K562 (cell line): Measurements from ENCODE around the gene SLC4A5. TPM values are rescaled to one million over a fixed set of nuclear protein-coding genes. Genes with fewer than 3 reads are reported as not detected.
A peak's percentile ranks its signal among the peaks of the same experiment; 100 is the strongest.

ENCODE experiments used
- ATF1 ChIP-seq, 2 experiments: fragments of 450-650 bp in 1 of 2; IDR thresholded peaks; 2 replicates each; pipeline ENCODE4 v1.6.1; 2016; ENCODE audit warnings: missing compliant biosample characterization in 1 of 2, missing genetic modification characterization in 1 of 2
- CTBP1 ChIP-seq: fragments of 450-650 bp; IDR thresholded peaks from 2 replicates; pipeline ENCODE4 v1.6.1; 2016; ENCODE audit warnings: borderline replicate concordance
- GTF2E2 ChIP-seq: fragments of 200-800 bp; sonication (Bioruptor generic); IDR thresholded peaks from 2 replicates; pipeline ENCODE4 v1.6.1; 2016; ENCODE audit warnings: missing genetic modification characterization, missing compliant biosample characterization
- HNRNPUL1 ChIP-seq: fragments of 200-400 bp; formaldehyde crosslinking; IDR thresholded peaks from 2 replicates; pipeline ENCODE4 v1.6.1; 2017; ENCODE audit warnings: low read length
- IRF1 ChIP-seq: sonication (generic); formaldehyde crosslinking; IDR thresholded peaks from 2 replicates; pipeline ENCODE4 v1.8.0; 2022; ENCODE audit warnings: missing genetic modification reagents, mild to moderate bottlenecking, borderline replicate concordance
- KDM4B ChIP-seq, 2 experiments: fragments of 450-650 bp in 1 of 2; sonication (generic) in 1 of 2; IDR thresholded peaks; 2 replicates each; pipeline ENCODE4 v1.6.1; 2016 to 2017; ENCODE audit warnings: borderline replicate concordance in 2 of 2, antibody characterized with exemption in 1 of 2, low read depth in 1 of 2, mild to moderate bottlenecking in 1 of 2
- NEUROD1 ChIP-seq: fragments of 150-350 bp; IDR thresholded peaks from 2 replicates; pipeline ENCODE4 v1.6.1; 2014; ENCODE audit warnings: borderline replicate concordance, low read length, low read depth; ENCODE audit not compliant: partially characterized antibody
- PCBP1 ChIP-seq: fragments of 200-400 bp; formaldehyde crosslinking; IDR thresholded peaks from 2 replicates; pipeline ENCODE4 v1.6.1; 2018; ENCODE audit warnings: mild to moderate bottlenecking, low read depth, low read length; ENCODE audit not compliant: poor library complexity, severe bottlenecking
- RB1 ChIP-seq: fragments of 450-650 bp; IDR thresholded peaks from 2 replicates; pipeline ENCODE4 v1.6.1; 2017; ENCODE audit warnings: low read depth, mild to moderate bottlenecking
- SP1 ChIP-seq: sonication (generic); formaldehyde crosslinking; IDR thresholded peaks from 2 replicates; pipeline ENCODE4 v1.8.1; 2022; ENCODE audit warnings: mild to moderate bottlenecking, missing genetic modification reagents
- TAF15 ChIP-seq: fragments of 200-400 bp; formaldehyde crosslinking; IDR thresholded peaks from 2 replicates; pipeline ENCODE4 v1.6.1; 2017; ENCODE audit warnings: mild to moderate bottlenecking, low read depth, low read length, moderate library complexity
- TAF9B ChIP-seq: fragments of 450-650 bp; IDR thresholded peaks from 2 replicates; pipeline ENCODE4 v1.6.1; 2018; ENCODE audit warnings: mild to moderate bottlenecking; ENCODE audit not compliant: partially characterized antibody
- YY1 ChIP-seq, 3 experiments: IDR thresholded peaks; 2 replicates each; pipeline ENCODE4 v1.6.1; 2011; ENCODE audit warnings: low read length in 2 of 3, mild to moderate bottlenecking in 2 of 3, moderate library complexity in 2 of 3, borderline replicate concordance in 1 of 3, control low read depth in 1 of 3, low read depth in 1 of 3; ENCODE audit not compliant: insufficient read depth in 3 of 3, insufficient replicate concordance in 2 of 3, control insufficient read depth in 1 of 3, insufficient read length in 1 of 3; ENCODE audit errors: extremely low read depth in 1 of 3
- polyA plus RNA-seq, 8 experiments: library from polyadenylated mRNA; depleted of rRNA in 4 of 8; stranded (reverse) in 5 of 8; unstranded in 3 of 8; fragments of >200 nt; fragmentation: Nextera tagmentation in 2 of 8; fragmentation: Illumina TruSeq in 1 of 8; extraction: Ambion mirVana in 2 of 8; extraction: Trizol in 1 of 8; gene quantifications; 2 replicates each; pipeline versions ENCODE4 v1.2.1 to v1.2.3, GENCODE V29; 2011 to 2014; ENCODE audit warnings: inconsistent platforms in 1 of 8, missing spikeins in 1 of 8
- total RNA-seq, 7 experiments: library from RNA; depleted of rRNA in 6 of 7; stranded (reverse); fragments of >200 nt in 6 of 7; fragmentation: Illumina TruSeq in 2 of 7; extraction: Trizol in 2 of 7; gene quantifications; 2 replicates each; pipeline versions ENCODE4 v1.2.1 to v1.2.3, GENCODE V29; 2011 to 2021; ENCODE audit warnings: low replicate concordance in 1 of 7
- TF ChIP-seq, protein P1 (sequence below): fragments of 450-650 bp; IDR thresholded peaks from 2 replicates; pipeline ENCODE4 v1.6.1; 2018; ENCODE audit not compliant: partially characterized antibody
- TF ChIP-seq, protein P2 (sequence below): fragments of 200-800 bp; sonication (Bioruptor generic); IDR thresholded peaks from 2 replicates; pipeline ENCODE4 v1.6.1; 2017; ENCODE audit warnings: missing genetic modification characterization, missing compliant biosample characterization
- TF ChIP-seq, protein P3 (sequence below): fragments of 450-650 bp; formaldehyde crosslinking; IDR thresholded peaks from 2 replicates; pipeline ENCODE4 v1.4.0; 2022; ENCODE audit warnings: mild to moderate bottlenecking, moderate library complexity

Gene SLC4A5
- total and polyA plus RNA-seq, 9 of the 15 experiments (the other 6 are each of a cell fraction or from before 2014, with no cell fraction given), result 0.03 to 0.77 (median 0.14) TPM; not detected in 1

DNA sequence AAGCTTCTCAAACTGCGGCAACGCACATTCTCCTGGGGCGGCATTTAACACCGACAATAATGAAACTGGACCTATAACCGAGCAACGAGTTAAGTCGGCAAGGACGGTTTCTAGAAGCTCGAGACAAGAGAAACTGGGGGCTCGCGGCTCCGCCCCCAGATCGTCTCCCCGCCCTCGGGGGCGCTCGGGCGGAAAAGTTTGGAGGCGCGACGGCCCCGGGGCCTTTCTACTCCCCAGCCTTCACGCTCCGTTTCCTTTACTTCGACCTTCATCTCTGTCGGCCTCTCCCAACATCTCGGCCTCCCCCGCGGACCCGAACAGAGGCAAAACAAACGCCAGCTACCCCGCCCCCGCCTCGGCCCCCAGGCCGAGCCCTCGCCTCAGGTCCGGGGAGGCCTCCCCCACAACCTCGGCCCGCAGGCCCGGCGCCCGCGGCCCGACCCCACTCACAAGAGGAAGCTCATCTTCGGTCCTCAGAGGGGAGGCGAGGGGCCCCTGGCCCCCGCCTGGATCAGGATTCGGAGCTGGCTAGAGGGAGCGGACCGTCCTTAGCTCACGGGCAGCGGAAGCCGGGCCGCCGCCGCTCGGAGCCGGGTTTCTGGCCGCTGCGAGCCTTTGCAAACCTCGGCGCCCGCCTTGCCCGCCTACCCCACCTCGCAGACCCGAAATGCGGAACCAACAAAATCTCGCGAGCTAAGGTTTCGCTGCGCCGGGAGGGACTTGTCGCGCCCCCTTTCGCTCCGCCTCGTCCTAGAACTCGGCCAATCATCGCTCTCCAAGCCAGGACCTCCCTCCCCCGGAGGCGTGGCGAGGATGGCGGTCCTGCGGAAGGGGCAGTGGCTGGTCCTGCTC is 164.8 kb downstream of the SLC4A5 start, which contains the start of gene MOB1A (continued):
- TF ChIP-seq, protein P1, sequence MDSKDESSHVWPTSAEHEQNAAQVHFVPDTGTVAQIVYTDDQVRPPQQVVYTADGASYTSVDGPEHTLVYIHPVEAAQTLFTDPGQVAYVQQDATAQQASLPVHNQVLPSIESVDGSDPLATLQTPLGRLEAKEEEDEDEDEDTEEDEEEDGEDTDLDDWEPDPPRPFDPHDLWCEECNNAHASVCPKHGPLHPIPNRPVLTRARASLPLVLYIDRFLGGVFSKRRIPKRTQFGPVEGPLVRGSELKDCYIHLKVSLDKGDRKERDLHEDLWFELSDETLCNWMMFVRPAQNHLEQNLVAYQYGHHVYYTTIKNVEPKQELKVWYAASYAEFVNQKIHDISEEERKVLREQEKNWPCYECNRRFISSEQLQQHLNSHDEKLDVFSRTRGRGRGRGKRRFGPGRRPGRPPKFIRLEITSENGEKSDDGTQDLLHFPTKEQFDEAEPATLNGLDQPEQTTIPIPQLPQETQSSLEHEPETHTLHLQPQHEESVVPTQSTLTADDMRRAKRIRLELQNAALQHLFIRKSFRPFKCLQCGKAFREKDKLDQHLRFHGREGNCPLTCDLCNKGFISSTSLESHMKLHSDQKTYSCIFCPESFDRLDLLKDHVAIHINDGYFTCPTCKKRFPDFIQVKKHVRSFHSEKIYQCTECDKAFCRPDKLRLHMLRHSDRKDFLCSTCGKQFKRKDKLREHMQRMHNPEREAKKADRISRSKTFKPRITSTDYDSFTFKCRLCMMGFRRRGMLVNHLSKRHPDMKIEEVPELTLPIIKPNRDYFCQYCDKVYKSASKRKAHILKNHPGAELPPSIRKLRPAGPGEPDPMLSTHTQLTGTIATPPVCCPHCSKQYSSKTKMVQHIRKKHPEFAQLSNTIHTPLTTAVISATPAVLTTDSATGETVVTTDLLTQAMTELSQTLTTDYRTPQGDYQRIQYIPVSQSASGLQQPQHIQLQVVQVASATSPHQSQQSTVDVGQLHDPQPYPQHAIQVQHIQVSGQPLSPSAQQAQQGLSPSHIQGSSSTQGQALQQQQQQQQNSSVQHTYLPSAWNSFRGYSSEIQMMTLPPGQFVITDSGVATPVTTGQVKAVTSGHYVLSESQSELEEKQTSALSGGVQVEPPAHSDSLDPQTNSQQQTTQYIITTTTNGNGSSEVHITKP, result peak; percentile 70
- no peak for TF ChIP-seq TAF15
- TF ChIP-seq KDM4B (IDR thresholded peaks at IDR 0.05; ENCODE audit: borderline replicate concordance in 2 of 2, low read depth in 1 of 2), result no peak
- TF ChIP-seq GTF2E2 (tag), result peak; percentile 87
- peak; percentile 52 for TF ChIP-seq CTBP1
- peak; percentile 84 for TF ChIP-seq PCBP1
- no peak for TF ChIP-seq IRF1 (CRISPR knock-in tag)
- TF ChIP-seq ATF1 (CRISPR knock-in tag; IDR thresholded peaks at IDR 0.05), result no peak
- TF ChIP-seq ATF1 (tag; IDR thresholded peaks at IDR 0.05), result peak; percentile 54; the same call in 1 of the 2 replicates
- TF ChIP-seq, protein P2, sequence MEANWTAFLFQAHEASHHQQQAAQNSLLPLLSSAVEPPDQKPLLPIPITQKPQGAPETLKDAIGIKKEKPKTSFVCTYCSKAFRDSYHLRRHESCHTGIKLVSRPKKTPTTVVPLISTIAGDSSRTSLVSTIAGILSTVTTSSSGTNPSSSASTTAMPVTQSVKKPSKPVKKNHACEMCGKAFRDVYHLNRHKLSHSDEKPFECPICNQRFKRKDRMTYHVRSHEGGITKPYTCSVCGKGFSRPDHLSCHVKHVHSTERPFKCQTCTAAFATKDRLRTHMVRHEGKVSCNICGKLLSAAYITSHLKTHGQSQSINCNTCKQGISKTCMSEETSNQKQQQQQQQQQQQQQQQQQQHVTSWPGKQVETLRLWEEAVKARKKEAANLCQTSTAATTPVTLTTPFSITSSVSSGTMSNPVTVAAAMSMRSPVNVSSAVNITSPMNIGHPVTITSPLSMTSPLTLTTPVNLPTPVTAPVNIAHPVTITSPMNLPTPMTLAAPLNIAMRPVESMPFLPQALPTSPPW (CRISPR knock-in tag), result peak; percentile 88
- TF ChIP-seq HNRNPUL1, result no peak
- TF ChIP-seq TAF9B, result peak; percentile 36
- peak in 1 of 3 experiments; percentile 75 for TF ChIP-seq YY1 (IDR thresholded peaks at IDR 0.05; ENCODE audit: borderline replicate concordance in 1 of 3, control insufficient read depth in 1 of 3, extremely low read depth in 1 of 3, insufficient read depth in 3 of 3, insufficient read length in 1 of 3, insufficient replicate concordance in 2 of 3, low read depth in 1 of 3, low read length in 2 of 3)
- TF ChIP-seq RB1, result peak; percentile 49; the same call in 1 of the 2 replicates
- TF ChIP-seq, protein P3, sequence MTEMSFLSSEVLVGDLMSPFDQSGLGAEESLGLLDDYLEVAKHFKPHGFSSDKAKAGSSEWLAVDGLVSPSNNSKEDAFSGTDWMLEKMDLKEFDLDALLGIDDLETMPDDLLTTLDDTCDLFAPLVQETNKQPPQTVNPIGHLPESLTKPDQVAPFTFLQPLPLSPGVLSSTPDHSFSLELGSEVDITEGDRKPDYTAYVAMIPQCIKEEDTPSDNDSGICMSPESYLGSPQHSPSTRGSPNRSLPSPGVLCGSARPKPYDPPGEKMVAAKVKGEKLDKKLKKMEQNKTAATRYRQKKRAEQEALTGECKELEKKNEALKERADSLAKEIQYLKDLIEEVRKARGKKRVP (CRISPR knock-in tag), result no peak
- TF ChIP-seq SP1 (CRISPR knock-in tag), result peak; percentile 56
- peak; percentile 41 for TF ChIP-seq NEUROD1
